ENCODE measurements around the gene SMAD6.

DNA sequence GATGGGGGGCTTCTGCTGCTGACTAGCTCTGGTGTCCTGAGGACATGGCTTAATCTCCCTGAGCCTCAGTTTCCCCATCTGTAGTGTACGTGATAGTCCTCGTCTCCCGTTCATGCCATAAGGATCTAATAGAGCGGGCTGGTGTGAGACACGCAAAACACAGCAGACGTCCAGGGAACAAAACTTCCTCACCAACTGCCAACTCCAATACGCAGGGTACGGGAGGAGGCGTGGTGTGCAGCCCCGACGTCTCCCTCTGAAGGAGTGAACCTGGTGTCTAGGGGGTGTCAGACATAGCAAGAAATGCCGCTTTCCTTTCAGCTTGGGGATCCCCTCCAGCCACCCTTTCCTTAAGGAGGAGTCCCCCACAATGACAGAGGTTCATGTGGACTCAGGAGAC lies 55.0 kb downstream of the SMAD6 start:
- TF ChIP-seq, protein P1, sequence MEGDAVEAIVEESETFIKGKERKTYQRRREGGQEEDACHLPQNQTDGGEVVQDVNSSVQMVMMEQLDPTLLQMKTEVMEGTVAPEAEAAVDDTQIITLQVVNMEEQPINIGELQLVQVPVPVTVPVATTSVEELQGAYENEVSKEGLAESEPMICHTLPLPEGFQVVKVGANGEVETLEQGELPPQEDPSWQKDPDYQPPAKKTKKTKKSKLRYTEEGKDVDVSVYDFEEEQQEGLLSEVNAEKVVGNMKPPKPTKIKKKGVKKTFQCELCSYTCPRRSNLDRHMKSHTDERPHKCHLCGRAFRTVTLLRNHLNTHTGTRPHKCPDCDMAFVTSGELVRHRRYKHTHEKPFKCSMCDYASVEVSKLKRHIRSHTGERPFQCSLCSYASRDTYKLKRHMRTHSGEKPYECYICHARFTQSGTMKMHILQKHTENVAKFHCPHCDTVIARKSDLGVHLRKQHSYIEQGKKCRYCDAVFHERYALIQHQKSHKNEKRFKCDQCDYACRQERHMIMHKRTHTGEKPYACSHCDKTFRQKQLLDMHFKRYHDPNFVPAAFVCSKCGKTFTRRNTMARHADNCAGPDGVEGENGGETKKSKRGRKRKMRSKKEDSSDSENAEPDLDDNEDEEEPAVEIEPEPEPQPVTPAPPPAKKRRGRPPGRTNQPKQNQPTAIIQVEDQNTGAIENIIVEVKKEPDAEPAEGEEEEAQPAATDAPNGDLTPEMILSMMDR (IDR thresholded peaks at IDR 0.05) = no peak
- TF ChIP-seq POLR2A (IDR thresholded peaks at IDR 0.05) = no peak
